Motor neuron (in vitro differentiated cells): ENCODE data around the gene DAD1. TPM values are rescaled to one million over a fixed set of nuclear protein-coding genes. Genes with fewer than 3 reads are reported as not detected.
A peak's percentile ranks its signal among the peaks of the same experiment; 100 is the strongest.
"Not testable (repeated sequence)": the region's sequence is repeated elsewhere in the genome, so short reads cannot be mapped to it uniquely, and the experiment has no call there.

Source experiments
- ATAC-seq, 8 experiments: fragments of 200-7000 bp; cut with Tn5 transposase; replicated peaks in 6 of 8; 2 replicates each; pipeline ENCODE4 v1.8.0; 2021; ENCODE audit warnings: mild to moderate bottlenecking in 8 of 8, moderate library complexity in 8 of 8
- H3K27ac ChIP-seq, 2 donors: fragments of 250-450 bp; sonication (Bioruptor Pico); 2 replicates each; pipeline ENCODE4 v1.9.0; 2021; ENCODE audit warnings: antibody characterized with exemption in 2 of 2, mild to moderate bottlenecking in 2 of 2, moderate library complexity in 1 of 2
- H3K4me1 ChIP-seq, 2 donors: fragments of 250-450 bp; sonication (Bioruptor Pico); replicated peaks in 1 of 2; 2 replicates each; pipeline ENCODE4 v1.6.1; 2021; ENCODE audit warnings: antibody characterized with exemption in 2 of 2, mild to moderate bottlenecking in 2 of 2, moderate library complexity in 1 of 2
- H3K4me3 ChIP-seq, 5 donors: fragments of 250-450 bp; sonication (Bioruptor Pico); 2 replicates each; pipeline ENCODE4 v1.9.0; 2021; ENCODE audit warnings: antibody characterized with exemption in 5 of 5, mild to moderate bottlenecking in 5 of 5, moderate library complexity in 4 of 5
- WGBS, 10 experiments: fragments of 450-650 bp; shearing (Covaris generic); methylation state at CpG; one replicate each; pipeline ENCODE4 v1.0.0; 2022; 5-methylcytosine and 5-hydroxymethylcytosine counted together
- in situ Hi-C, 9 experiments: fragments of 400-800 bp; cut with MboI; loops; one replicate each; pipeline ENCODE4 v1.15.0; 2021; ENCODE audit warnings: low sequenced_read_pairs in 9 of 9, low pct_unique_long_range_greater_than_20kb in 2 of 9; ENCODE audit not compliant: unreplicated experiment in 9 of 9
- total RNA-seq, 8 experiments: library from RNA; unstranded; fragments of 300-600 nt; gene quantifications; 2 replicates each; pipeline versions ENCODE4 v1.2.3 to v1.2.4, GENCODE V29; 2022

The DAD1 gene
- total RNA-seq, 8 experiments from 2014 or later, result 156 to 485 (median 311) TPM

DNA sequence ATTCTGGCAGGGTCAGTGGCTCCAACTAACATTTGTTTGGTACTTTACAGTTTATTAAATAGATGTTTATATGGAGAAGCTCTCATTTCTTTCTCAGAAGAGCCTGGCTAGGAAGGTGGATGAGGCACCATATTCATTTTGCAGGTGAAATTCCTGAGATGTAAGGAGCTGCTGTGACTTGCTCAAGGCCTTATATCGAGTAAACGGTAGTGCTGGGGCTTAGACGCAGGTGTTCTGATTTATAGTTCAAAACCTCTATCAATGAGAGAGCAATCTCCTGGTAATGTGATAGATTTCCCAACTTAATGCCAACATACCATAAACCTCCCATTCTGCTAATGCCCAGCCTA lies 42.3 kb downstream of the DAD1 start:
- H3K4me1 ChIP-seq, result peaks cover 15 to 27% of the 10 kb centered on the region in 2 donors
- WGBS, 10 experiments, result 40 to 68% (median 62%) methylated on average over 2 to 3 of the region's 3 CpGs; no CpG with 5 or more reads in 7 of the 10 experiments
- H3K27ac ChIP-seq, result no peak overlapping the region
- in situ Hi-C loops, result loop anchor here in 1 of 9 experiments (10.0 kb wide), 1 partner anchor 152 kb away; no protein-coding TSS in a partner anchor
- no peak overlapping the region for H3K4me3 ChIP-seq
- ATAC-seq, result no peak

DNA sequence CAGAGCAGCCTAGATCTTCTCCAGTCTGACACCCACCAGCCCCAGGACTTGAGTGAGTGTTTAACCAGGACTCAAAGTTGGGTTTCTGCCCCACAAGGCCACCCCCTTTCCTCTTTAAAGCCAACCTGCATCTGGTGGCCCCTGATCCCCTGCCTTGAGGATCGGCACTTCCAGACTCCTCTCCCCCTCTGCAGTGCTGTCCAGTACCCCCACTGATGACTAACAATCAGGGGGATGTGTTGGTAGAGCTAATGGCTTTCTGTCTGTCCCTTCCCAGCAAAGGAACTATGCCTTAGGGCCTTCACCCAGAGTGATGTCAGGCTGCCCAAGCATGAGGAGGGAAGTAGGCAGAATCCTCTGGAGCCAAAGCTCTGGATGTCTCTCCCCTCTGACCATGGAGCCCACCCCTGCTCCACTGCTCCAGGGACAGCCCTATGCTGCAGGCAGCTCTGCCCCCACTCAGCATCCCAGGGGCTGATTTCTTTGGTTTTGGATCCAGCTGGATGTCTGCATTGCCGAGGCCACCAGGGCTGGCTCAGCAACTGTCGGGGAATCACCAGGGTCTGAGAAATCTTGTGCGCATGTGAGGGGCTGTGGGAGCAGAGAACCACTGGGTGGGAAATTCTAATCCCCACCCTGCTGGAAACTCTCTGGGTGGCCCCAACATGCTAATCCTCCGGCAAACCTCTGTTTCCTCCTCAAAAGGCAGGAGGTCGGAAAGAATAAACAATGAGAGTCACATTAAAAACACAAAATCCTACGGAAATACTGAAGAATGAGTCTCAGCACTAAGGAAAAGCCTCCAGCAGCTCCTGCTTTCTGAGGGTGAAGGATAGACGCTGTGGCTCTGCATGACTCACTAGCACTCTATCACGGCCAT lies 42.9 kb downstream of the DAD1 start:
- in situ Hi-C loops, result loop anchor here in 1 of 9 experiments (10.0 kb wide), 1 partner anchor 151 kb away; no protein-coding TSS in a partner anchor
- no peak overlapping the region for H3K4me3 ChIP-seq
- peak in 7 of 8 experiments; percentile 43 to 89 (median 85) for ATAC-seq
- peak overlapping the region in 1 of 2 donors; percentile 21 for H3K27ac ChIP-seq
- H3K4me1 ChIP-seq, result peaks cover 9 to 22% of the 10 kb centered on the region in 2 donors
- WGBS, 10 experiments, result 7 to 100% (median 33%) methylated on average over 1 to 8 of the region's 9 CpGs; no CpG with 5 or more reads in 5 of the 10 experiments

DNA sequence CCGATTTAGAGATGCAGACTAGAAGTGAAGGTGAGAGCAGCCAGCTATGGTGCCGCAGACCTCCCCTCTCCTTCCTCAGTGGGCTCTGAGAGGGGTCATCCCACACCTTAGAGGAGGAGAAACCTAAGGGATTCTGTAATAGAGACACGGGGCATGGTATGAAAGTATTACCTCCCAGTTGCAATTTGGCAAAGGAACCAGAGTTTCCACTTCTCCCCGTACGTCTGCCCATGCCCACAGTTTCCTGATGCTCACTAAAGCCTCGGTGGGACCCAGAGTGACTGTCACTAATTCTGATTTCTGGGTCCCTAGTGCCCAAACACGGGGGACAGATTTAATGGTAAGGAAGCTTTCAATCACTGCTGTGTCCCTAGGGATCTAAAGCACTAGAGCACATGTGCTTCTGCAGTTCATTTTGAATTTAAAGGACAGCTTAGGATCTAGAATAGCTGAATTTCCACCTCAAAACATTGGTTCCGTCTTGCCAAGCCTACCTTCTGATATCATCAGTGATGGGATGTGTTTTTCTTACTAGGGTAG lies 44.1 kb downstream of the DAD1 start:
- H3K27ac ChIP-seq, result no peak overlapping the region
- WGBS, 10 experiments, result 45 to 100% (median 80%) methylated on average over 1 to 7 of the region's 8 CpGs; no CpG with 5 or more reads in 1 of the 10 experiments
- ATAC-seq, result no peak
- no peak overlapping the region for H3K4me3 ChIP-seq
- in situ Hi-C loops, result loop anchor here in 1 of 9 experiments (10.0 kb wide), 1 partner anchor 150 kb away; no protein-coding TSS in a partner anchor
- peaks cover 6 to 16% of the 10 kb centered on the region in 2 donors for H3K4me1 ChIP-seq

DNA sequence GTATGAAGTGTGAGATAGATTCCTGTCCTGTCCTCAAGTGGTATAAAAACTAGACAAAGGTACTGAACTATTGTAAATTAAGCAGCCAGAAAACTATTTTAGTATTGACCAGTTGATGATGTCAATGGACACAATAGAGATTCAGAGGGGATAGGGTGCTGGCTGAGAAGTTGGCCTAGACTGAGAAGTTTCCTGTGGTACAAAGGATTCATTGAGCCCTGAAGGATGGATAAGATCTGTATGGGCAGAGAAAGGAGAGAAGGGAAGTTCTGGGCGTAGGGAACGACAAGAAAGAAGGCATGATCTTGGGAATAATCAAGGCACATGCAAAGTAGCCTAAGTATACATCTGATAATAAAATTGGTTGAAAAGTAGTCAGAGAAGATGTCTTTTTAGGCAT lies 44.6 kb downstream of the DAD1 start:
- H3K4me3 ChIP-seq, result no peak overlapping the region
- WGBS, 10 experiments, result 60 to 100% (median 94%) methylated on average over 1 to 2 of the region's 2 CpGs; no CpG with 5 or more reads in 1 of the 10 experiments
- no peak overlapping the region for H3K27ac ChIP-seq
- H3K4me1 ChIP-seq, result peaks cover 6 to 14% of the 10 kb centered on the region in 2 donors
- in situ Hi-C loops, result loop anchor here in 1 of 9 experiments (10.0 kb wide), 1 partner anchor 150 kb away; no protein-coding TSS in a partner anchor
- no peak for ATAC-seq

DNA sequence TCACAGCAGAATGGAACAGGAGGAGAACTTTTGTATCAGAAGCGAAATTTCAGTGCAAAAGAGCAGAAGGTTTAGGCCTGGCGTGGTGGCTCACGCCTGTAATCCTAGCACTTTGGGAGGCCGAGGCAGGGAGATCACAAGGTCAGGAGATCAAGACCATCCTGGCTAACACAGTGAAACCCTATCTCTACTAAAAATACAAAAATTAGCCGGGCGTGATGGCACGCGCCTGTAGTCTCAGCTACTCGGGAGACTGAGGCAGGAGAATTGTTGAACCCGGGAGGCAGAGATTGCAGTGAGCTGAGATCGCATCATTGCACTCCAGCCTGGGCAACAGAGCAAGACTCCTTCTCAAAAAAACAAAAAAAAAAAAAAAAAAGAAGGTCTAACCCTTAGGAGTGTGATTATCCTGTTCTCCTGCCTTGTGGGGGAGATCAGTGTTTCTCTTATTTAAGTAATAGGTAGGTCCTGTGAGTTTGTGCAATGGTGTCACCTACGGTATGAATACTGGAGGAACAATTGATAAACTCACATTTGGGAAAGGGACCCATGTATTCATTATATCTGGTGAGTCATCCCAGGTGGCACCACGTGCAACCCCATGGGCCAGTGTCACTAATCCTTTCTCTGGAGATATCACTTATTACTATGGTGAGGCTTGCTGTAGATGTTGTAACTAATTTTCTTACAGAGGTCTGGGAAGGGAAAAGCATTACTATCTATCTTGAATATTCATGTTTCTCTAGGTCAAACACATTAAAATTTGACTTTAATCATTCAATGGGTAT lies 45.3 kb downstream of the DAD1 start:
- H3K4me1 ChIP-seq, result peaks cover 6 to 14% of the 10 kb centered on the region in 2 donors
- in situ Hi-C loops, result loop anchor here in 1 of 9 experiments (10.0 kb wide), 1 partner anchor 149 kb away; no protein-coding TSS in a partner anchor
- peak in 1 of 8 experiments; percentile 9 for ATAC-seq
- not testable (repeated sequence) for H3K4me3 ChIP-seq, H3K27ac ChIP-seq
- 50 to 100% (median 82%) methylated on average over 1 to 8 of the region's 13 CpGs; no CpG with 5 or more reads in 2 of the 10 experiments for WGBS, 10 experiments

DNA sequence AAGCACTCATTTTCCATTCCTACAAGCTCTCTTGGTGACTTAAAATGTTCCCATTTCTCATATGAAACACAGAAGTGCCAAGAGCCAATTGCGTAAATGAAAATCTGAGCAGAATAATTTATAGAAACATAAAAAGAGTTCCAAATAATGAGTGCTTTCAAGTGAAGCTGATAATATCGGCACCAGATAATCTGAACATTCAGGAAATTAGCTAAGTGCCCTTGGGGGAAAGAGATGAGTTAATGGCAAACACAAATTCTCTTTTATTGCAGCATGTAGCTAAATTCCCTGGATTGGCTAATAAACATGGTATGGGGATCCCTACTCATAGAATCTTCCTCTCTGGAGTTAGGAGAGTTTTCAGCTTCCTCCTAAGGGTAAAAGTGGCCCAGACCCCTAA lies 46.7 kb downstream of the DAD1 start:
- no peak for ATAC-seq
- Histone ChIP-seq H3K27ac (no peak overlapping the region), H3K4me1 (peaks cover 6 to 14% of the 10 kb centered on the region in 2 donors), H3K4me3 (no peak overlapping the region)
- 61 to 100% (median 95%) methylated on average over 1 to 2 of the region's 2 CpGs; no CpG with 5 or more reads in 1 of the 10 experiments for WGBS, 10 experiments
- in situ Hi-C loops, result loop anchor here in 1 of 9 experiments (10.0 kb wide), 1 partner anchor 148 kb away; no protein-coding TSS in a partner anchor

DNA sequence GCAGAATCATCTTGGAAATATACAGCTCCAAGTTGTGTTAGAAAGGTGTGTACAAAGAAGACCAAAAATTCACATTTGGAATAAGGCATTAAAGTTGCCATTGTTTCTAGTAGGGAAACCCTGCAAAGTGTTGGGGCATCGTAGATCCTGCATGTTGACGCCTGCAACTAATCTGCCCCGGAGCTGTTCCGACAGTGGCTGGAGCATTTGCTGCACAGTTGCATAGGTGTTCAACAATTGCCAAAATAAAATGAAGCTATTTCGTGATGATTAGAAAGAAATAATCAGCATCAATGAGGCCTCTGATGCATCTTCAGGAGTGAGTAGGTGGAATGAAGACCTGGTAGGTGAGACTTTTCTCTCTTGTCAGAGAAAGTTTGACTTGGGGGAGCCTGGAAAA lies 47.3 kb downstream of the DAD1 start:
- H3K27ac ChIP-seq, result no peak overlapping the region
- 76 to 100% (median 96%) methylated on average over 1 to 5 of the region's 5 CpGs; no CpG with 5 or more reads in 1 of the 10 experiments for WGBS, 10 experiments
- in situ Hi-C loops, result loop anchor here in 1 of 9 experiments (10.0 kb wide), 1 partner anchor 147 kb away; no protein-coding TSS in a partner anchor
- no peak for ATAC-seq
- no peak overlapping the region for H3K4me3 ChIP-seq
- peaks cover 1 to 8% of the 10 kb centered on the region in 2 donors for H3K4me1 ChIP-seq

DNA sequence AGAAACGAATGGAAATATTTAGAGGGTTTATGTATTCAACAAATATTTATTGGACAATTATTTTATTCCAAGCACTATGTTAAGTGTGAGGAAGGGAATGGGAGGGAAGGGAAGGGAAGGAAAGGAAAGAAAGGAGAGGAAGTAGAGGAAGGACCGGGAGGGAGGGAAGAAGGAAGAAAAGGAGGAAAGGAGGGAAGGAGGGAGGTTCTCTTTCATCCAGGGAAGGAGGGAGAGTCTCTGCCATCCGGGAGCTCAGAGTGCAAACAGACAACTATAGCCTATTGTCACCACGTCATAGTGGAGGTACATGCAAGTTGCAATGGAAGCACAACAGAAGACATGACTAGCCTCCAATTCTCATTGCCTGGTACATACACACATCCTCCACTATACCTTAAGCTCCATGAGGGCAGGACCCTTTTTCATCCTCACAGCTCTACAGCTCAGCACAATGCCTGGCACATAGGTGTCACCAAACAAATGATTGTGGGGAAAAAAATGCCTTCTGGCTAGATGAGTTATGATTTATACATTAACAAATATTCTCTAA lies 48.1 kb downstream of the DAD1 start:
- no peak overlapping the region for H3K27ac ChIP-seq
- H3K4me1 ChIP-seq, result peaks cover under 1 to 2% of the 10 kb centered on the region in 2 donors
- WGBS, 10 experiments, result 42 to 84% (median 62%) methylated on average over 2 to 4 of the region's 4 CpGs
- no peak for ATAC-seq
- in situ Hi-C loops, result loop anchor here in 1 of 9 experiments (10.0 kb wide), 1 partner anchor 146 kb away; no protein-coding TSS in a partner anchor
- H3K4me3 ChIP-seq, result no peak overlapping the region

DNA sequence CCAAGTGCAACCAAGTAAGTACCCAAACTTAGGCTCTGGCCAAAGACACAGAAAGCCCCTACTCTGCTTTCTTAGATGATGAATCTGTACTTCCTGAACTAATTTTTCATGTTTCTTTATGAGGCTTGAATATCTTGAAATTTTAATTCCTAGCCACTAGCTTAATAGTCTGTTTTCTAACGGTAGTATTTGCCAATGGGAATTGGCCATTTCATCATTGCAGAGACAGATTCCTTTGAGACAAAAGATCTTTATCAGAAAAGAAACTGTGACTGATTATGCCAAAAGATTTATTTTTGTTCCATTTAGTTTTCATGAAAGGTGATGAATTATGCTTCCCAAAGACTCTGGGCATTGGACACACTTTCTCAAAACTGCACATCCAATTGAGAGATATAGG lies 48.7 kb downstream of the DAD1 start:
- in situ Hi-C loops, result loop anchor here in 1 of 9 experiments (10.0 kb wide), 1 partner anchor 145 kb away; no protein-coding TSS in a partner anchor
- WGBS, 10 experiments, result 0 to 100% (median 70%) methylated on average over 1 of the region's 1 CpG; no CpG with 5 or more reads in 1 of the 10 experiments
- no peak for ATAC-seq

DNA sequence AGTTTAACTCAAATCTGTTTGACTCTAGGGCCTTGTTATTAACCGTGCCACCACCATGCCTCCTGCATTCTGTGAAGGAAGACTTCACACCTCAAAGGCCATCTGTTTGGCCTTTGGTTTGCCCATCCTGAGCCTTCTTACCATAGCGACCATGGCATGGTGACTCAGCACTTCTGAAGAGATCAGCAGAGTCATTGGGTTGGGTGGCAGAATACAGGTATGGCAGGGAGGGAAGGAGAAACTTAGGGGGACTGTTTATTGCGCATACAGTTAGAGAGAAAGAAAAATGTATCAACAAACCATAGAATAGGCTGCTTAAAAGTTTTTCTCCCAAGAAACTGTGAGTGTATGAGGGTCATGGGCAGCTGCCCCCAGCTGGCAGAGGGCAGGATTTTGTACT lies 49.2 kb downstream of the DAD1 start:
- no peak for ATAC-seq
- Histone ChIP-seq H3K4me3 (no peak overlapping the region), H3K4me1 (peaks cover 0 to 2% of the 10 kb centered on the region in 2 donors), H3K27ac (no peak overlapping the region)
- in situ Hi-C loops, result loop anchor here in 1 of 9 experiments (10.0 kb wide), 1 partner anchor 145 kb away; no protein-coding TSS in a partner anchor
- 58 to 100% (median 90%) methylated on average over 1 to 3 of the region's 3 CpGs; no CpG with 5 or more reads in 2 of the 10 experiments for WGBS, 10 experiments

More for the DNA sequence above, 48.7 kb downstream of the DAD1 start:
- H3K27ac ChIP-seq, result no peak overlapping the region
- H3K4me1 ChIP-seq, result peaks cover 0 to 2% of the 10 kb centered on the region in 2 donors
- no peak overlapping the region for H3K4me3 ChIP-seq

DNA sequence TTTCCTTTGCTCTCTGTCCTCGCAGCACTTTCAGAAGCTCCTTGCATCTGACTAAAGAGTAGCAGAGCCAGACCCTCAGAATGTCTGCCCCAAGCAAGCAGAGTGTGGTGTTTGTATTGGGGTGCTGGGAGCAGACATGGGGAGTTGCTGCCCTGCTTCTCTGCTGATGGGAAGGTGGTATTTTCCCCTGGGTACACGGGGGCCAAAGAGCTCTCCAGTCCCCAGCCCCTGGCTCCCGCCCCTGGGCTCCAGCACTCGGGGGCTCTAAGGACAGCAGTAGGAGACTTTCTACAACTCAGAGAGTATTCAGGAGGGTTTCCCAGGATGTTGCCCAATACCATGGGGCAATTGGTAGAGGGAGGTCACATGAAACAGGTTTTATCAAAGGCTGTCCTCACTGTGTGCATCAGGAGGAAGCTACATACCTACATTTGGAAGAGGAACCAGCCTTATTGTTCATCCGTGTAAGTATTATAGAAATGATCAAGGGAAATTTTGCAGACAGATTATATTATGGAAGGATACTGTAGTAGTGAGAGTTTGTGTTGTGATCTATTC lies 50.3 kb downstream of the DAD1 start:
- ATAC-seq, result no peak
- in situ Hi-C loops, result no loop called here
- no peak overlapping the region for H3K4me3 ChIP-seq
- peaks cover 0 to 2% of the 10 kb centered on the region in 2 donors for H3K4me1 ChIP-seq
- 50 to 100% (median 100%) methylated on average over 1 to 2 of the region's 5 CpGs; no CpG with 5 or more reads in 5 of the 10 experiments for WGBS, 10 experiments
- no peak overlapping the region for H3K27ac ChIP-seq
